Measurements from ENCODE around the gene WDFY4.

Gene WDFY4

GRCh38 chr10:48958598-48959190 is 274.0 kb downstream of the WDFY4 start:
- no peak for DNase-seq

- DNase-seq: no peak
Observed at GRCh38 chr10:48964038-48964437, 279.4 kb downstream of the WDFY4 start.

- DNase-seq: no peak
Observed at GRCh38 chr10:48965460-48965859, 280.8 kb downstream of the WDFY4 start.

- no peak for DNase-seq
Observed at GRCh38 chr10:48968036-48968435, 283.4 kb downstream of the WDFY4 start.

- no peak for DNase-seq
Observed at GRCh38 chr10:48970046-48970445, 285.4 kb downstream of the WDFY4 start.

- no peak for DNase-seq
Observed at GRCh38 chr10:48970654-48971053, 286.0 kb downstream of the WDFY4 start.

GRCh38 chr10:48973065-48973464 is 288.4 kb downstream of the WDFY4 start:
- no peak for DNase-seq

GRCh38 chr10:48974510-48975156 is 290.0 kb downstream of the WDFY4 start:
- DNase-seq: no peak

- no peak for DNase-seq
Observed at GRCh38 chr10:48976196-48976595, 291.5 kb downstream of the WDFY4 start.

- no peak for DNase-seq
Observed at GRCh38 chr10:48978318-48978717, 293.6 kb downstream of the WDFY4 start.

- peak; percentile 24 for DNase-seq
Observed at GRCh38 chr10:48981310-48981907, 296.7 kb downstream of the WDFY4 start.

GRCh38 chr10:48982584-48982983 is 297.9 kb downstream of the WDFY4 start:
- DNase-seq: no peak

GRCh38 chr10:48983648-48984351 is 299.1 kb downstream of the WDFY4 start:
- no peak for DNase-seq

- no peak for DNase-seq
Observed at GRCh38 chr10:48985621-48986158, 301.0 kb downstream of the WDFY4 start.

- DNase-seq: no peak
Observed at GRCh38 chr10:48990226-48990625, 305.6 kb downstream of the WDFY4 start.

- no peak for DNase-seq
Observed at GRCh38 chr10:48993627-48994026, 309.0 kb downstream of the WDFY4 start.

- DNase-seq: no peak
Observed at GRCh38 chr10:48996329-48996728, 311.7 kb downstream of the WDFY4 start.

GRCh38 chr10:48999346-48999745 is 314.7 kb downstream of the WDFY4 start:
- no peak for DNase-seq

GRCh38 chr10:49000437-49001398 is 316.0 kb downstream of the WDFY4 start:
- DNase-seq: no peak

GRCh38 chr10:49001402-49001801 is 316.7 kb downstream of the WDFY4 start:
- DNase-seq: no peak

GRCh38 chr10:49001870-49002672 is 317.4 kb downstream of the WDFY4 start:
- DNase-seq: no peak

GRCh38 chr10:49005270-49005669 is 320.6 kb downstream of the WDFY4 start:
- no peak for DNase-seq

Measured in CD4-positive, alpha-beta T cell treated with Interleukin-12 subunit alpha and Interleukin-12 subunit beta, for 1 hour (primary cell).